Endothelial cell of hepatic sinusoid (primary cell): ENCODE data around the gene RGMB.

Experiments
- in situ Hi-C: cut with HindIII; loops from 2 replicates; pipeline ENCODE4 v1.10.0; 2017; ENCODE audit warnings: low sequenced_read_pairs

Gene RGMB

GRCh38 chr5:98783051-98783649 lies 9.7 kb downstream of the RGMB start:
- in situ Hi-C loops = no loop called here

- in situ Hi-C loops = no loop called here
Observed at GRCh38 chr5:98784411-98784810, 10.9 kb downstream of the RGMB start.

- in situ Hi-C loops = no loop called here
Observed at GRCh38 chr5:98785244-98785643, 11.8 kb downstream of the RGMB start.

- in situ Hi-C loops = no loop called here
Observed at GRCh38 chr5:98786191-98786853, 12.9 kb downstream of the RGMB start.

GRCh38 chr5:98787131-98787719 lies 13.8 kb downstream of the RGMB start:
- in situ Hi-C loops = no loop called here

- in situ Hi-C loops = no loop called here
Observed at GRCh38 chr5:98789029-98789428, 15.6 kb downstream of the RGMB start.

- in situ Hi-C loops = no loop called here
Observed at GRCh38 chr5:98791001-98791519, 17.6 kb downstream of the RGMB start.

- in situ Hi-C loops = no loop called here
Observed at GRCh38 chr5:98791898-98792580, 18.6 kb downstream of the RGMB start.

GRCh38 chr5:98793223-98793622 lies 19.8 kb downstream of the RGMB start:
- in situ Hi-C loops = no loop called here

GRCh38 chr5:98794001-98794400 lies 20.5 kb downstream of the RGMB start:
- in situ Hi-C loops = no loop called here

- in situ Hi-C loops = no loop called here
Observed at GRCh38 chr5:98794414-98795080, 21.1 kb downstream of the RGMB start.

- in situ Hi-C loops = no loop called here
Observed at GRCh38 chr5:98795243-98795642, 21.8 kb downstream of the RGMB start.

GRCh38 chr5:98796197-98796972 lies 22.9 kb downstream of the RGMB start:
- in situ Hi-C loops = no loop called here

GRCh38 chr5:98798371-98798770 lies 24.9 kb downstream of the RGMB start:
- in situ Hi-C loops = no loop called here

- in situ Hi-C loops = no loop called here
Observed at GRCh38 chr5:98798847-98799246, 25.4 kb downstream of the RGMB start.

- in situ Hi-C loops = no loop called here
Observed at GRCh38 chr5:98804066-98804465, 30.6 kb downstream of the RGMB start.

- in situ Hi-C loops = no loop called here
Observed at GRCh38 chr5:98805070-98805469, 31.6 kb downstream of the RGMB start.

- in situ Hi-C loops = no loop called here
Observed at GRCh38 chr5:98807806-98808205, 34.3 kb downstream of the RGMB start.

GRCh38 chr5:98810206-98810605 lies 36.7 kb downstream of the RGMB start:
- in situ Hi-C loops = no loop called here

- in situ Hi-C loops = no loop called here
Observed at GRCh38 chr5:98813755-98814154, 40.3 kb downstream of the RGMB start.
